HepG2 (cell line): Measurements from ENCODE around the gene VAMP2. TPM values are rescaled to one million over a fixed set of nuclear protein-coding genes. Genes with fewer than 3 reads are reported as not detected.

Source experiments
- CAMTA2 ChIP-seq: sonication (generic); formaldehyde crosslinking; IDR thresholded peaks from 2 replicates; pipeline ENCODE4 v1.4.0; 2020; ENCODE audit warnings: mild to moderate bottlenecking, missing genetic modification reagents, borderline replicate concordance
- CHCHD3 ChIP-seq: sonication (generic); formaldehyde crosslinking; IDR thresholded peaks from 2 replicates; pipeline ENCODE4 v1.8.0; 2022; ENCODE audit warnings: mild to moderate bottlenecking, missing genetic modification reagents, moderate library complexity
- ELF1 ChIP-seq: sonication (generic); formaldehyde crosslinking; IDR thresholded peaks from 2 replicates; pipeline ENCODE4 v1.4.0; 2020; ENCODE audit warnings: missing genetic modification reagents
- FOXO1 ChIP-seq: sonication (generic); formaldehyde crosslinking; IDR thresholded peaks from 2 replicates; pipeline ENCODE4 v1.4.0; 2020; ENCODE audit warnings: missing genetic modification reagents
- HIVEP1 ChIP-seq: sonication (generic); formaldehyde crosslinking; IDR thresholded peaks from 2 replicates; pipeline ENCODE4 v1.4.0; 2020; ENCODE audit warnings: mild to moderate bottlenecking, missing genetic modification reagents
- HNF4G ChIP-seq, 2 experiments: sonication (generic) in 1 of 2; formaldehyde crosslinking in 1 of 2; IDR thresholded peaks; 2 replicates each; pipeline versions ENCODE4 v1.4.0 to v1.6.1; 2011 to 2020; ENCODE audit warnings: borderline replicate concordance in 2 of 2, low read depth in 2 of 2, mild to moderate bottlenecking in 2 of 2, low read length in 1 of 2, missing genetic modification reagents in 1 of 2, moderate library complexity in 1 of 2
- KDM6A ChIP-seq: IDR thresholded peaks from 2 replicates; pipeline ENCODE4 v1.6.1; 2016; ENCODE audit warnings: low read depth
- MXI1 ChIP-seq: IDR thresholded peaks from 3 replicates; pipeline ENCODE4 v1.6.1; 2012; ENCODE audit warnings: low read depth, low read length, inconsistent platforms, borderline replicate concordance
- MYNN ChIP-seq: sonication (generic); formaldehyde crosslinking; IDR thresholded peaks from 2 replicates; pipeline ENCODE4 v1.4.0; 2020; ENCODE audit warnings: mild to moderate bottlenecking, low read depth, missing genetic modification reagents
- NFRKB ChIP-seq: fragments of 450-650 bp; IDR thresholded peaks from 2 replicates; pipeline ENCODE4 v1.6.1; 2017
- NRL ChIP-seq: sonication (generic); formaldehyde crosslinking; IDR thresholded peaks from 2 replicates; pipeline ENCODE4 v1.5.0; 2020; ENCODE audit warnings: missing genetic modification reagents, mild to moderate bottlenecking, moderate library complexity, borderline replicate concordance
- PITX1 ChIP-seq: sonication (generic); formaldehyde crosslinking; IDR thresholded peaks from 2 replicates; pipeline ENCODE4 v1.5.1; 2020; ENCODE audit warnings: mild to moderate bottlenecking, missing genetic modification reagents
- RXRA ChIP-seq: sonication (generic); formaldehyde crosslinking; IDR thresholded peaks from 2 replicates; pipeline ENCODE4 v1.5.1; 2020; ENCODE audit warnings: missing genetic modification reagents
- SP4 ChIP-seq: sonication (generic); formaldehyde crosslinking; IDR thresholded peaks from 2 replicates; pipeline ENCODE4 v1.8.1; 2023; ENCODE audit warnings: mild to moderate bottlenecking, missing genetic modification reagents
- STAG1 ChIP-seq: sonication (generic); formaldehyde crosslinking; IDR thresholded peaks from 2 replicates; pipeline ENCODE4 v1.4.0; 2020; ENCODE audit warnings: missing genetic modification reagents
- TCF7 ChIP-seq: sonication (generic); IDR thresholded peaks from 2 replicates; pipeline ENCODE4 v1.6.1; 2016; ENCODE audit warnings: antibody characterized with exemption, low read depth
- ZBTB8A ChIP-seq: sonication (generic); formaldehyde crosslinking; IDR thresholded peaks from 2 replicates; pipeline ENCODE4 v1.4.0; 2020; ENCODE audit warnings: mild to moderate bottlenecking, low read depth, missing genetic modification reagents, borderline replicate concordance
- ZEB1 ChIP-seq: IDR thresholded peaks from 2 replicates; pipeline ENCODE4 v1.6.1; 2012; ENCODE audit warnings: mild to moderate bottlenecking, low read depth, inconsistent platforms; ENCODE audit not compliant: insufficient replicate concordance
- ZNF235 ChIP-seq: sonication (generic); formaldehyde crosslinking; IDR thresholded peaks from 2 replicates; pipeline ENCODE4 v1.8.1; 2023; ENCODE audit warnings: mild to moderate bottlenecking, missing genetic modification reagents, borderline replicate concordance
- ZNF460 ChIP-seq: sonication (generic); formaldehyde crosslinking; IDR thresholded peaks from 2 replicates; pipeline ENCODE4 v1.5.1; 2020; ENCODE audit warnings: missing genetic modification reagents, mild to moderate bottlenecking, borderline replicate concordance
- ZNF7 ChIP-seq: IDR thresholded peaks from 2 replicates; pipeline ENCODE4 v1.6.1; 2016; ENCODE audit warnings: missing biosample characterization, missing genetic modification reagents
- ZNF737 ChIP-seq: sonication (generic); formaldehyde crosslinking; IDR thresholded peaks from 2 replicates; pipeline ENCODE4 v1.5.0; 2020; ENCODE audit warnings: missing genetic modification reagents, mild to moderate bottlenecking, borderline replicate concordance
- polyA plus RNA-seq, 8 experiments: library from polyadenylated mRNA; depleted of rRNA in 3 of 8; stranded (reverse) in 7 of 8; unstranded in 1 of 8; fragments of >200 nt; fragmentation: Illumina TruSeq in 4 of 8; extraction: Trizol in 4 of 8; gene quantifications; 2 replicates each; pipeline versions ENCODE4 v1.2.1 to v1.2.3, GENCODE V29; 2011 to 2016; ENCODE audit warnings: low read depth in 4 of 8, missing spikeins in 1 of 8, mixed read lengths in 1 of 8; ENCODE audit not compliant: insufficient read depth in 1 of 8
- total RNA-seq, 5 experiments: library from RNA; depleted of rRNA; stranded (reverse); fragments of >200 nt; fragmentation: Illumina TruSeq; extraction: Trizol; gene quantifications; 2 replicates each; pipeline ENCODE4 v1.2.3, GENCODE V29; 2016; ENCODE audit warnings: low read depth in 1 of 5
- TF ChIP-seq, protein P1 (sequence below): sonication (generic); formaldehyde crosslinking; IDR thresholded peaks from 2 replicates; pipeline ENCODE4 v1.8.0; 2022; ENCODE audit warnings: missing genetic modification reagents, low read depth, mild to moderate bottlenecking, borderline replicate concordance
- TF ChIP-seq, protein P2 (sequence below): sonication (generic); formaldehyde crosslinking; IDR thresholded peaks from 2 replicates; pipeline ENCODE4 v1.4.0; 2020; ENCODE audit warnings: missing genetic modification reagents
- TF ChIP-seq, protein P3 (sequence below): sonication (generic); formaldehyde crosslinking; IDR thresholded peaks from 2 replicates; pipeline ENCODE4 v1.5.0; 2020; ENCODE audit warnings: missing genetic modification reagents, mild to moderate bottlenecking, borderline replicate concordance

VAMP2 gene
- total and polyA plus RNA-seq, 2 of the 13 experiments (the other 11 are each of a cell fraction or from before 2014, with no cell fraction given), result 3.9 to 17.2 TPM

DNA sequence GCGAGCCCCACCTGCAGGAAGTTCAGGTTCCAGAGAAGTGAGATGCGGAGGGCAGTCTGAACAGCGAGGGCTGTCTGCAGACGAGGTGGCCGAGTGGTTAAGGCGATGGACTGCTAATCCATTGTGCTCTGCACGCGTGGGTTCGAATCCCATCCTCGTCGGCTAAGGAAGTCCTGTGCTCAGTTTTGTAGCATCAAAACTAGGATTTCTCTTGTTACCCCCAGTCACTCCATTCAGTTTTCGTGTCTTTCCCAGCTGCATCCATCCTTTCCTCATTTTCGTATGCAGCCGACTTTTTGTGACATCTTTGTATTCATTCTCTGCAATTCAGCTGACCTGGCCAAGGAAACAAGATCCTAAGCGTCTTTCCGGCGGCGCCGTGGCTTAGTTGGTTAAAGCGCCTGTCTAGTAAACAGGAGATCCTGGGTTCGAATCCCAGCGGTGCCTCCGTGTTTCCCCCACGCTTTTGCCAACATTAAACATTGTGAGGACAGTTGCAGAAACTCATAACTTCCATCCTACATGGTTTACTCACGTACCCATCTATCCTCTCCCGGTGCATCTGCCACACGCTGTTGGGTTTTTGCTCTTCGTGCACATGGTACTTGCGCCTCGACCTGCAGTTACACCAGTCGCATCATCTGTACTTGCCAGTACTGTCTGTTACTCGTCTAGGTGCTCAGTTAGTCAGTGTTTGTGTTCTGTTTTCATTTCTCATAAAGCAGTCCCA lies 24.2 kb upstream of the VAMP2 start (continued):
- TF ChIP-seq, protein P1, sequence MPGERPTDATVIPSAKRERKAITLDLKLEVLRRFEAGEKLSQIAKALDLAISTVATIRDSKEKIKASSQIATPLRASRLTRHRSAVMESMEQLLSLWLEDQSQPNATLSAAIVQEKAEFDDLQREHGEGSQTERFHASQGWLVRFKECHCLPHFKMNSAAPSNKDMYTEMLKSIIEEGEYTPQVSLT (CRISPR knock-in tag), result no peak; the same call in 1 of the 2 replicates
- no peak for TF ChIP-seq HIVEP1 (CRISPR knock-in tag)
- TF ChIP-seq PITX1 (CRISPR knock-in tag), result peak; percentile 76; the same call in 1 of the 2 replicates
- no peak for TF ChIP-seq KDM6A (CRISPR knock-in tag)
- peak; percentile 32; the same call in 1 of the 2 replicates for TF ChIP-seq SP4
- TF ChIP-seq, protein P2, sequence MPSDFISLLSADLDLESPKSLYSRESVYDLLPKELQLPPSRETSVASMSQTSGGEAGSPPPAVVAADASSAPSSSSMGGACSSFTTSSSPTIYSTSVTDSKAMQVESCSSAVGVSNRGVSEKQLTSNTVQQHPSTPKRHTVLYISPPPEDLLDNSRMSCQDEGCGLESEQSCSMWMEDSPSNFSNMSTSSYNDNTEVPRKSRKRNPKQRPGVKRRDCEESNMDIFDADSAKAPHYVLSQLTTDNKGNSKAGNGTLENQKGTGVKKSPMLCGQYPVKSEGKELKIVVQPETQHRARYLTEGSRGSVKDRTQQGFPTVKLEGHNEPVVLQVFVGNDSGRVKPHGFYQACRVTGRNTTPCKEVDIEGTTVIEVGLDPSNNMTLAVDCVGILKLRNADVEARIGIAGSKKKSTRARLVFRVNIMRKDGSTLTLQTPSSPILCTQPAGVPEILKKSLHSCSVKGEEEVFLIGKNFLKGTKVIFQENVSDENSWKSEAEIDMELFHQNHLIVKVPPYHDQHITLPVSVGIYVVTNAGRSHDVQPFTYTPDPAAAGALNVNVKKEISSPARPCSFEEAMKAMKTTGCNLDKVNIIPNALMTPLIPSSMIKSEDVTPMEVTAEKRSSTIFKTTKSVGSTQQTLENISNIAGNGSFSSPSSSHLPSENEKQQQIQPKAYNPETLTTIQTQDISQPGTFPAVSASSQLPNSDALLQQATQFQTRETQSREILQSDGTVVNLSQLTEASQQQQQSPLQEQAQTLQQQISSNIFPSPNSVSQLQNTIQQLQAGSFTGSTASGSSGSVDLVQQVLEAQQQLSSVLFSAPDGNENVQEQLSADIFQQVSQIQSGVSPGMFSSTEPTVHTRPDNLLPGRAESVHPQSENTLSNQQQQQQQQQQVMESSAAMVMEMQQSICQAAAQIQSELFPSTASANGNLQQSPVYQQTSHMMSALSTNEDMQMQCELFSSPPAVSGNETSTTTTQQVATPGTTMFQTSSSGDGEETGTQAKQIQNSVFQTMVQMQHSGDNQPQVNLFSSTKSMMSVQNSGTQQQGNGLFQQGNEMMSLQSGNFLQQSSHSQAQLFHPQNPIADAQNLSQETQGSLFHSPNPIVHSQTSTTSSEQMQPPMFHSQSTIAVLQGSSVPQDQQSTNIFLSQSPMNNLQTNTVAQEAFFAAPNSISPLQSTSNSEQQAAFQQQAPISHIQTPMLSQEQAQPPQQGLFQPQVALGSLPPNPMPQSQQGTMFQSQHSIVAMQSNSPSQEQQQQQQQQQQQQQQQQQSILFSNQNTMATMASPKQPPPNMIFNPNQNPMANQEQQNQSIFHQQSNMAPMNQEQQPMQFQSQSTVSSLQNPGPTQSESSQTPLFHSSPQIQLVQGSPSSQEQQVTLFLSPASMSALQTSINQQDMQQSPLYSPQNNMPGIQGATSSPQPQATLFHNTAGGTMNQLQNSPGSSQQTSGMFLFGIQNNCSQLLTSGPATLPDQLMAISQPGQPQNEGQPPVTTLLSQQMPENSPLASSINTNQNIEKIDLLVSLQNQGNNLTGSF (CRISPR knock-in tag), result 0 out of 2 replicates have a peak, but pooled peaks have one; percentile 76
- TF ChIP-seq NRL, result no peak
- TF ChIP-seq ZNF235, result no peak
- TF ChIP-seq STAG1 (CRISPR knock-in tag), result peak; percentile 21; the same call in 1 of the 2 replicates
- TF ChIP-seq ZNF460 (CRISPR knock-in tag), result no peak
- peak; percentile 39 for TF ChIP-seq CAMTA2
- TF ChIP-seq, protein P3, sequence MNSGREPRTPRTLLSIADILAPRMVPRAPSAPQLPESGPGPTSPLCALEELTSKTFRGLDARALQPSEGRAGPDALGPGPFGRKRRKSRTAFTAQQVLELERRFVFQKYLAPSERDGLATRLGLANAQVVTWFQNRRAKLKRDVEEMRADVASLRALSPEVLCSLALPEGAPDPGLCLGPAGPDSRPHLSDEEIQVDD (CRISPR knock-in tag), result 0 out of 2 replicates have a peak, but pooled peaks have one; percentile 58
- TF ChIP-seq MXI1, result 0 out of 3 replicates have a peak, but pooled peaks have one; percentile 26
- 0 out of 2 replicates have a peak, but pooled peaks have one; percentile 41 for TF ChIP-seq ELF1 (CRISPR knock-in tag)
- TF ChIP-seq ZNF737 (CRISPR knock-in tag), result no peak
- 0 out of 2 replicates have a peak, but pooled peaks have one; percentile 58 for TF ChIP-seq MYNN (CRISPR knock-in tag)
- TF ChIP-seq HNF4G (IDR thresholded peaks at IDR 0.05; ENCODE audit: borderline replicate concordance, low read depth, low read length), result no peak
- no peak for TF ChIP-seq HNF4G (CRISPR knock-in tag; IDR thresholded peaks at IDR 0.05; ENCODE audit: borderline replicate concordance, low read depth)
- no peak for TF ChIP-seq ZBTB8A (CRISPR knock-in tag)
- TF ChIP-seq CHCHD3 (CRISPR knock-in tag), result no peak
- TF ChIP-seq RXRA (CRISPR knock-in tag), result no peak
- TF ChIP-seq ZEB1, result peak; percentile 58
- 0 out of 2 replicates have a peak, but pooled peaks have one; percentile 5 for TF ChIP-seq TCF7
- TF ChIP-seq NFRKB, result no peak
- peak; percentile 1; the same call in 1 of the 2 replicates for TF ChIP-seq FOXO1 (CRISPR knock-in tag)
- TF ChIP-seq ZNF7, result no peak
